ENCODE results near the gene AANAT. TPM values are rescaled to one million over a fixed set of nuclear protein-coding genes. Genes with fewer than 3 reads are reported as not detected.

Gene AANAT
- total and polyA plus RNA-seq, 2 experiments from 2014 or later = not detected

DNA sequence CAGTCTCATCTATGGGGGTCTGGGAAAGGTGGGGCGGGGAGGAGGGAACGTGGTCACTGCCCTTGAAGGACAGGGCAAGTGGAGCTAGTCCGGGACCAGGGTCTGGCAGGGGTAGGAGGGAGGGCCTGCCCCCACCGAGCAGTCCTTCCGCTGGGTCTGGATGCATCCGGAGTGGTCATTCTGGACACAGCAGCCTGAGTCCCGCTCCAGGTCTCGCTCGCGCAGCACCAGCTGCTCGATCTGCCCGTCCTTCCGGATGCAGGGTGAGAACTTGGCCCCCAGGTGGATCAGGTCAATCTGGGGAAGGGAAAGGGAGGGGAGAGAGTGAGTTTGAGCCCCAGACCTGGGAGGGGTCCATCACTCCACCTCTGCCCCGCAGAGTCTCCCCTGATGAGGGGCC is 6.8 kb downstream of the AANAT start:
- Histone ChIP-seq H3K9ac (no peak overlapping the region), H3K9me2 (ENCODE audit: insufficient read depth) (no peaks in the 10 kb centered on the region), H3K4me2 (ENCODE audit: unreplicated experiment) (no peak overlapping the region), H3K4me1 (ENCODE audit: insufficient read depth) (no peaks in the 10 kb centered on the region), H3K4me3 (no peak overlapping the region), H3K27me3 (replicated peaks; ENCODE audit: insufficient read depth) (no peaks in the 10 kb centered on the region), H2AFZ (no peak overlapping the region), H3F3A (ENCODE audit: insufficient read depth) (no peaks in the 10 kb centered on the region), H3K9me3 (ENCODE audit: low read depth) (no peaks in the 10 kb centered on the region), H3K36me3 (ENCODE audit: low read depth) (no peaks in the 10 kb centered on the region), H4K20me1 (ENCODE audit: insufficient read depth) (no peaks in the 10 kb centered on the region), H3K27ac (no peak overlapping the region), H3K79me2 (ENCODE audit: insufficient read depth) (no peaks in the 10 kb centered on the region)
- in situ Hi-C loops (cut with MboI) = no loop called here
- WGBS, 2 experiments (ENCODE audit: low coverage in 1 of 2, low lambda C conversion rate in 2 of 2, missing lambda C conversion rate in 2 of 2) = 94 to 98% methylated on average over 9 to 14 of the region's 14 CpGs
- no peak for TF ChIP-seq EZH2phosphoT487 (IDR thresholded peaks at IDR 0.05; ENCODE audit: insufficient read depth, low read depth)
- no peak for TF ChIP-seq EZH2 (IDR thresholded peaks at IDR 0.05; ENCODE audit: insufficient read depth, poor library complexity, severe bottlenecking)
- no peak for DNase-seq

DNA sequence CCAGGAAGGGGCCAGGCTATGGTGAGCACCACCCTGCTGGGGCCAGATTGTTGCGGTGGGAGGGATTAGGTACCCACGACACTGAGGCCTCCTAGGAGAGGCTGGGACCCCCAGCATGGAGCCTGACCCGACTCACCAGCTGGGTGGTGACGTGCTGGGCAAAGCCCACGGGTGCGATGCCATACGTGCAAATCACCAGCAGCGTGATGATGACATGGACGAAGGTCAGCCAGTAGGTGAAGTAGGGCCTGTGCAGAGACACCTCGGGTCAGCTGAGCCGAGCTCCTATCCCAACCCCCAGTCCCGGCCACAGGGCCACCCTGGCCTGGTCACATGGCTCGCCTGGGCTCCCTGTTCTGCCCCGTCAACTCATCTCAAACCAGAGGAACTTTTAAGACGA is 7.5 kb downstream of the AANAT start:
- Histone ChIP-seq H3K36me3 (ENCODE audit: low read depth) (no peaks in the 10 kb centered on the region), H3K27me3 (replicated peaks; ENCODE audit: insufficient read depth) (no peaks in the 10 kb centered on the region), H3K4me1 (ENCODE audit: insufficient read depth) (no peaks in the 10 kb centered on the region), H3K4me3 (no peak overlapping the region), H4K20me1 (ENCODE audit: insufficient read depth) (no peaks in the 10 kb centered on the region), H3K4me2 (ENCODE audit: unreplicated experiment) (no peak overlapping the region), H3K9me2 (ENCODE audit: insufficient read depth) (no peaks in the 10 kb centered on the region), H3K27ac (no peak overlapping the region), H3K9ac (no peak overlapping the region), H3F3A (ENCODE audit: insufficient read depth) (no peaks in the 10 kb centered on the region), H3K79me2 (ENCODE audit: insufficient read depth) (no peaks in the 10 kb centered on the region), H2AFZ (no peak overlapping the region), H3K9me3 (ENCODE audit: low read depth) (no peaks in the 10 kb centered on the region)
- 94 to 98% methylated on average over 15 of the region's 15 CpGs for WGBS, 2 experiments (ENCODE audit: low coverage in 1 of 2, low lambda C conversion rate in 2 of 2, missing lambda C conversion rate in 2 of 2)
- no peak for DNase-seq
- no peak for TF ChIP-seq EZH2phosphoT487 (IDR thresholded peaks at IDR 0.05; ENCODE audit: insufficient read depth, low read depth)
- no peak for TF ChIP-seq EZH2 (IDR thresholded peaks at IDR 0.05; ENCODE audit: insufficient read depth, poor library complexity, severe bottlenecking)
- in situ Hi-C loops (cut with MboI) = loop anchor here (25.0 kb wide), 1 partner anchor 112 kb away; the partner anchor contains the start of gene ST6GALNAC2

DNA sequence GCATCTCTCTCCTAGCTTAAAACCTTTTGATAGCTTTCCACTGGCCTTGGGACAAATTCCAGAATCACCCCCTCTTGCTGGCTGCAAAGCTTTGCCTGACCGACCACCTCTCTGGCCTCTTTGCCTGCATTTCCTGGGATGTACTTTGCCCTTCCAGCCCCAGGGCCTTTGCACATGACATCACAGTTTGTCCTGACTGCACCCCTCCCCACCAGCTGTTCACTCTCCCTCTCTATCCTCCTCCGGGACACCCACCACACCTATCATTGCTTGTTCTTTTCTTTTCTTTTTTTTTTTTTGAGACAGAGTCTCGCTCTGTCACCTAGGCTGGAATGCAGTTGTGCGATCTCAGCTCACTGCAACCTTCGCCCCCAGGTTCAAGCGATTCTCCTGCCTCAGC is 7.9 kb downstream of the AANAT start:
- H2AFZ ChIP-seq = no peak overlapping the region
- no peaks in the 10 kb centered on the region for H3K4me1 ChIP-seq (ENCODE audit: insufficient read depth)
- H3K4me3 ChIP-seq = no peak overlapping the region
- H3K4me2 ChIP-seq (ENCODE audit: unreplicated experiment) = no peak overlapping the region
- in situ Hi-C loops (cut with MboI) = loop anchor here (25.0 kb wide), 1 partner anchor 112 kb away; the partner anchor contains the start of gene ST6GALNAC2
- no peaks in the 10 kb centered on the region for H3K9me2 ChIP-seq (ENCODE audit: insufficient read depth)
- H3K9ac ChIP-seq = no peak overlapping the region
- H3K79me2 ChIP-seq (ENCODE audit: insufficient read depth) = no peaks in the 10 kb centered on the region
- TF ChIP-seq EZH2 (IDR thresholded peaks at IDR 0.05; ENCODE audit: insufficient read depth, poor library complexity, severe bottlenecking) (no peak), EZH2phosphoT487 (IDR thresholded peaks at IDR 0.05; ENCODE audit: insufficient read depth, low read depth) (no peak)
- H3K27ac ChIP-seq = no peak overlapping the region
- no peaks in the 10 kb centered on the region for H3K9me3 ChIP-seq (ENCODE audit: low read depth)
- H3K36me3 ChIP-seq (ENCODE audit: low read depth) = no peaks in the 10 kb centered on the region
- 97 to 99% methylated on average over 6 of the region's 6 CpGs for WGBS, 2 experiments (ENCODE audit: low coverage in 1 of 2, low lambda C conversion rate in 2 of 2, missing lambda C conversion rate in 2 of 2)
- DNase-seq = no peak
- H3K27me3 ChIP-seq (replicated peaks; ENCODE audit: insufficient read depth) = no peaks in the 10 kb centered on the region
- H3F3A ChIP-seq (ENCODE audit: insufficient read depth) = no peaks in the 10 kb centered on the region
- no peaks in the 10 kb centered on the region for H4K20me1 ChIP-seq (ENCODE audit: insufficient read depth)

DNA sequence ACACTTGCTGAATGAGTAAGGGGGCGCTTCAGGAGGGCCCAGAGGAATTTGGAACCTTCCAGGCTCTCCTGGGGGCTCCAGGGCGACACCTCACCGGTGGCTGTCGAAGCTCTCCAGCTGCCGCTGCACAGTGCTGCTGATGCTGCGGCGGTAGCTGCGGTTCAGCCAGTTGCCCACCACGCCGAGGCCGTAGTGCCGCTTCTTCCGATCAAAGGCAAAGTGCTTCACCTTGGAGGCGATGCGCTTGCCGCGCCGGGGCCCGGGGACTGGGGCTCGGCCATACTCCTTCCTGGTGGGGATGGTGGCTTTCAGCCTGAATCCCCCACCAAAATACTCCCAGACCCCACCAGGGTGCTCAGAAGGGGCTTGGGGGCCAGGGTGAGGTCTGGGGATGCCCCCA is 9.3 kb downstream of the AANAT start:
- H3K4me3 ChIP-seq = no peak overlapping the region
- H3K9ac ChIP-seq = no peak overlapping the region
- H3K79me2 ChIP-seq (ENCODE audit: insufficient read depth) = no peaks in the 10 kb centered on the region
- H2AFZ ChIP-seq = no peak overlapping the region
- no peak overlapping the region for H3K4me2 ChIP-seq (ENCODE audit: unreplicated experiment)
- in situ Hi-C loops (cut with MboI) = loop anchor here (25.0 kb wide), 1 partner anchor 111 kb away; the partner anchor contains the start of gene ST6GALNAC2
- no peak overlapping the region for H3K27ac ChIP-seq
- H4K20me1 ChIP-seq (ENCODE audit: insufficient read depth) = no peaks in the 10 kb centered on the region
- TF ChIP-seq EZH2phosphoT487 (IDR thresholded peaks at IDR 0.05; ENCODE audit: insufficient read depth, low read depth) = no peak
- TF ChIP-seq EZH2 (IDR thresholded peaks at IDR 0.05; ENCODE audit: insufficient read depth, poor library complexity, severe bottlenecking) = no peak
- H3K36me3 ChIP-seq (ENCODE audit: low read depth) = no peaks in the 10 kb centered on the region
- no peaks in the 10 kb centered on the region for H3K9me2 ChIP-seq (ENCODE audit: insufficient read depth)
- H3K9me3 ChIP-seq (ENCODE audit: low read depth) = no peaks in the 10 kb centered on the region
- no peak for DNase-seq
- H3F3A ChIP-seq (ENCODE audit: insufficient read depth) = no peaks in the 10 kb centered on the region
- 94% methylated on average over 20 of the region's 20 CpGs for WGBS, 2 experiments (ENCODE audit: low coverage in 1 of 2, low lambda C conversion rate in 2 of 2, missing lambda C conversion rate in 2 of 2)
- H3K27me3 ChIP-seq (replicated peaks; ENCODE audit: insufficient read depth) = no peaks in the 10 kb centered on the region
- no peaks in the 10 kb centered on the region for H3K4me1 ChIP-seq (ENCODE audit: insufficient read depth)

- no peaks in the 10 kb centered on the region for H3F3A ChIP-seq (ENCODE audit: insufficient read depth)
- 92% methylated on average over 15 of the region's 15 CpGs for whole genome bisulfite sequencing, 2 experiments (ENCODE audit: low coverage in 1 of 2, low lambda C conversion rate in 2 of 2, missing lambda C conversion rate in 2 of 2)
- in situ Hi-C loops (cut with MboI) = loop anchor here (25.0 kb wide), 1 partner anchor 110 kb away; the partner anchor contains the start of gene ST6GALNAC2
- no peak for TF ChIP-seq EZH2phosphoT487 (IDR thresholded peaks at IDR 0.05; ENCODE audit: insufficient read depth, low read depth)
- TF ChIP-seq EZH2 (IDR thresholded peaks at IDR 0.05; ENCODE audit: insufficient read depth, poor library complexity, severe bottlenecking) = no peak
- no peak overlapping the region for H3K9ac ChIP-seq
- no peak overlapping the region for H3K4me3 ChIP-seq
- H3K27me3 ChIP-seq (replicated peaks; ENCODE audit: insufficient read depth) = no peaks in the 10 kb centered on the region
- H3K9me3 ChIP-seq (ENCODE audit: low read depth) = no peaks in the 10 kb centered on the region
- H3K36me3 ChIP-seq (ENCODE audit: low read depth) = no peaks in the 10 kb centered on the region
- no peak overlapping the region for H2AFZ ChIP-seq
- H4K20me1 ChIP-seq (ENCODE audit: insufficient read depth) = no peaks in the 10 kb centered on the region
- H3K27ac ChIP-seq = no peak overlapping the region
- no peaks in the 10 kb centered on the region for H3K79me2 ChIP-seq (ENCODE audit: insufficient read depth)
- no peak overlapping the region for H3K4me2 ChIP-seq (ENCODE audit: unreplicated experiment)
- no peak for DNase-seq
- no peaks in the 10 kb centered on the region for H3K9me2 ChIP-seq (ENCODE audit: insufficient read depth)
- no peaks in the 10 kb centered on the region for H3K4me1 ChIP-seq (ENCODE audit: insufficient read depth)
Measured at GRCh38 chr17:76477576-76477975, 10.2 kb downstream of the AANAT start.

Data from GM23248 (cell line).